HuH-7 (cell line): ENCODE measurements around the gene SBNO1.
"Not testable (repeated sequence)": the region's sequence is repeated elsewhere in the genome, so short reads cannot be mapped to it uniquely, and the experiment has no call there.

Experiments used
- DNase-seq: peaks from one replicate; pipeline ENCODE4 v3.0.0; 2011; ENCODE audit warnings: low spot score

Gene SBNO1

DNA sequence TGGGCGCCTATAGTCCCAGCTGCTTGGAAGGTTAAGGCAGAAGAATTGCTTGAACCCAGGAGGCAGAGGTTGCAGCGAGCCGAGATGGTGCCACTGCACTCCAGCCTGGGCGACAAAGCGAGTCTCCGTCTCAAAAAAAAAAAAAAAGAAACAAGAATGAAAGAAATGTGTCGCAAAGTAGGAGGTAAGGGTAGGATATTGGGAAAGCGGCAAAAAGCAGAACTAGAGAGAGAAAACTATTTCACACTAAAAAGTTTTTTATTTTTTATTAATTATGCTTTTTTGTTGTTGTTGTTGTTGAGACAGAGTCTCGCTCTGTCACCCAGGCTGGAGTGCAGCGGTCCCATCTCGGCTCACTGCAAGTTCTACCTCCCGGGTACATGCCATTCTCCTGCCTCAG lies 17.7 kb downstream of the SBNO1 start:
- no peak for DNase-seq

DNA sequence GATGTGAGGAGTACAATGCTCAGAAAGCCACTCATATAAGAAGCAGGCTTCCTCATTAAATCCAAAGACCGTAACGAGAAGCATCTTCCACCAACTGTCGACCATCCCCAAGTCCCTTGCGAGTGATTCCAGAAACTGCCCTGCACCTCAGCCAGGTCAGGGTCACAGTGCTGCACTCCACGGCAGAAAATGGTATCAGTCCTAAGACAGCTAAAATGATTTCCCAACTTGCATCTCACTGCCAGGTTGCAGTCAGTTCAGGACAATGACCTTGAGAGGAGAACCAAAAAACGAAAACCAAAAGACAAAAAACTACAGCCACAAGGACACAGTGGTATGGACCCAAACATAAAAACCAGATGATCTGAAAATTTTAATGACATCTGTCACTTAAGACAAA lies 20.6 kb downstream of the SBNO1 start:
- no peak for DNase-seq

DNA sequence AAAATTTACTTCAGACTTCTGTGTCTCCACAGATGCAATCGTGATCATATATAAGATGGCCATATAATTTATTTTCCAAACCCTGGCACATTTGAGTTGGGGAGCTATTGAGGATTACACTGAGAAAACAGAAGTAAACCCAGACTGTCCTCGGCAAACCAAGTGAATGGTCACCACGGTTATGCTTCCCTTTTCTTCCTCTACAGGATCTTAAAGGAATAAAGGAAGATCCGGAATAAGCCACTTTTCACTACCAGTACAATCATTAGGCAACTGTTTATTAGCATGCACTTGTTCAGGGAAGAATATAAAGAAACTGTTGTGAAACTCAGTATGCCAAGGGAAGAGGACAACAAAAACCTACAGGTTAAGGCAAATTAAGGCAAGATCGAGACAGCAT lies 27.6 kb downstream of the SBNO1 start:
- DNase-seq: no peak

DNA sequence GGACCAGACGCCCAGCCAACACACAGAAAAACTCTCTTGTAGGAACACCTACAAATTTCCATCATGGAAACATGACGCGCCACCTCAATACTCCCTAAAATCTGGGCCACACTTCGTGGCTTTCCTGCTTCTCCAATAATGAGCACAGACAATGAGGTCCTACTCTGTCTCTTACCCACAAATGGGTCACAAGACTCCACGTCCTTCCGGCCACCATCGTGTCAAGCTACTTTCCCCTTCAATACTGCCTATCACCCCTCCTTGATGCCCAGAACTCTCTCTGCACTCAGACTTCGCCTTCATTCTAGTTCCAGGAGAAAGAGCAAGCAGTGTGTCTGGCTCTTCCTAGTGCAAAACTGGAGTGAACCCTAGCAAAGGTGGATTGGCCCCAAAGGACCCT lies 28.1 kb downstream of the SBNO1 start:
- DNase-seq: no peak

- DNase-seq: no peak
Measured at GRCh38 chr12:123335490-123335889, 29.2 kb downstream of the SBNO1 start.

GRCh38 chr12:123329799-123330198 lies 34.8 kb downstream of the SBNO1 start:
- DNase-seq: no peak

GRCh38 chr12:123319826-123320225 lies 44.8 kb downstream of the SBNO1 start:
- DNase-seq: no peak

DNA sequence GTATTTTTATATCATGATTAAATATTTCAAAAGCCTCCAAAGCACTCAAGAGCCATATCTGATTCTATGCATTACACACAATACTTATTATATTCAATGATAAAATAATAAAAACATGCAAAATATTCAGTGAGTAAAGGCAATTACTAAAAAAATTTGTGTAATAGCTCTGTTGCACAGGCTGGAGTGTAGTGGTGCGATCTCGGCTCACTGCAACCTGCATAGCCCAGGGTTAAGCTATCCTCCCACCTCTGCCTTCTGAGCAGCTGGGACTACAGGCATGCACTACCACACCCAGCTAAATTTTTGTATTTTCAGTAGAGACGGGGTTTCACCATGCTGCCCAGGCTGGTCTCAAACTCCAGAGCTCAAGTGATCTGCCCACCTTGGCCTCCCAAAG lies 45.4 kb downstream of the SBNO1 start:
- no peak for DNase-seq

GRCh38 chr12:123313046-123313445 lies 51.6 kb downstream of the SBNO1 start:
- not testable (repeated sequence) for DNase-seq

GRCh38 chr12:123306200-123306599 lies 58.4 kb downstream of the SBNO1 start:
- DNase-seq: no peak

DNA sequence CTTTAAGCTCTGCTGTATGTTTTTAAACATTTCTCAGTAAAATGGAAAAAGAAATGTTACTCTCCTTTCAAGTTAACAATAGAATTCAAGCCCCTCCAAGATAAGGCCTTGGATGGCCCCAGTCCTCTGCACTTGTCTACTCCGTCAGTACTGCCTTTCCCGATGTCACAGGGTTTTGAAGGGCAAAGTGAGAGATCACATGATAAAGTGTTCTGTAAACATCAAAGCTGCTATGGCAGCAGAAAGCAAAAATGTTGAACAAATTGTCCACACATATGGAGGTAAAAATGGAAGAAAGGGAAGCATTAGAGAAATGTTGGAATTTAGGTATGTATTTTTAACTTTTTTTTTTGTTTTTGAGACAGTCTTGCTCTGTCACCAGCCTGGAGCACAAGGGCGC lies 59.5 kb downstream of the SBNO1 start:
- DNase-seq: no peak

- peak; percentile 50 for DNase-seq
Measured at GRCh38 chr12:123293178-123293760, 71.4 kb downstream of the SBNO1 start.

DNA sequence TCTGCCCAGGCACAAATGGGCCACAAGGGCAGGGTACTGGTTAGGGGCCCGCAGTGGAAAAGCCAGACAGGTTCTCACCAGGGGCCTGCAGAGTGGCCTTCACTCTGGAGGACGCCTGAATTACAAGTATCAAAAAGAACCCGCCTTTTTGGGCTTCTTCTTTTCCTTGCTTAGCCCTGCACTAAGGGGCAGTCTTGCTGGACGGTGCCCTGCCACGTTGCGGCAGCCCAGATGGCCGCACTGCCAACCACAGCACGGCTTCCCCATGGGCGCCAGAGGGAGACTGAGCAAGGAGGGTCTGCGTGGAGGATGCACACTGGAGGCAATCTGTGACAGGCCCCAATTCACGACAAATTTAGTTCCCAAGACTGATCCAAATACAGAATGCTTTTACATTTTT lies 74.7 kb downstream of the SBNO1 start:
- no peak for DNase-seq

DNA sequence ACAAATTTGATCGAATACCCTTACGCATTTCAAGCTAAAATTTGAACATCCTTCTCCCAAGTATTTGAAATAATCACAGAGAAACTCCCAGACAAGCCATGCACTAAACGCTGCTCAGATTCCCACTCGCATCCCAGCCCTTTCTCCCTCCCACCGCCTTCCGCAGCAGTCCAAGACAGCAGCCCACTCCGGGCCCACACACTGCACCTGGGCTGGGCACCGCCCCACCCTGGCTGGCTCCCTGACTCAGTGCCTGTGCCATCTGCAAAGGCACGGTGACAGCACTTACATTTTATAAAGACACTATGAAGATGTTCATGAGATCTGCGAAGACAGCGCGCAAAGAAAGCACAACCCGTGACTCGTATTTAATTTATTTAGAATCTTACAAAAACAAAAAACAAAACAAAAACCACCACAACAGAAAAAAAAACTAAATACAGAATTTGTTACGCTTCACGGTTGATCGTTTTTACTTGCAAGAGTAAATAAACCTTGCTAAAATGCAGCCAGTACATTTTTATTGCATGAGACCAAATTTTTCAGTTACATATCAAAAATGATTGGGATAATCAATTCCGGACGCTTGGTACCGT lies 75.8 kb downstream of the SBNO1 start:
- DNase-seq: no peak

GRCh38 chr12:123286652-123287373 lies 77.8 kb downstream of the SBNO1 start:
- DNase-seq: no peak

GRCh38 chr12:123284669-123285068 lies 80.0 kb downstream of the SBNO1 start:
- no peak for DNase-seq

GRCh38 chr12:123283461-123283860 lies 81.2 kb downstream of the SBNO1 start:
- DNase-seq: no peak

GRCh38 chr12:123282111-123282510 lies 82.5 kb downstream of the SBNO1 start:
- no peak for DNase-seq

DNA sequence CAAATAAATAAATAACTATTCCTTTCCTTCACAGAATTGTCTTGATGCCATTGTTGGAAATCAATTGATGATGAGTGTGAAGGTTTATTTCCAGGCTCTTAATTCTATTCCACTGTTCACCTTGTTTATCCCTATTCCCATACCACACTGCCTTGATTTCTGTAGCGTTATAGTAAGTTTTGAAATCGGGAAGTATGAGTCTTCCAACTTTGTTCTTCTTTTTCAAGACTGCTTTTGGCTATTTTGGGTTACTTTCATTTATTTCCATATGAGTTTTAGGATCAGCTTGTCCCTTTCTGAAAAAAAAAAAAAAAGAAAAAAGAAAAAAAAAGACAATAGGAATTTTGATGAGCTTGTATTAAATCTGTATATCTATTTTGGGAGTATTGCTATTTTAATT lies 83.7 kb downstream of the SBNO1 start:
- DNase-seq: no peak

GRCh38 chr12:123278101-123278627 lies 86.5 kb downstream of the SBNO1 start:
- DNase-seq: no peak

- no peak for DNase-seq
Measured at GRCh38 chr12:123273166-123273565, 91.5 kb downstream of the SBNO1 start.

- DNase-seq: peak; percentile 78
Measured at GRCh38 chr12:123271001-123271668, 93.5 kb downstream of the SBNO1 start.
